NK-92 (cell line): ENCODE data around the gene MS4A13.
"Not testable (repeated sequence)": the region's sequence is repeated elsewhere in the genome, so short reads cannot be mapped to it uniquely, and the experiment has no call there.

Source experiments
- DNase-seq: peaks from one replicate; lab custom pipeline; 2025; ENCODE audit not compliant: unreplicated experiment; lab: John Stamatoyannopoulos, UW

The MS4A13 gene

GRCh38 chr11:60530454-60531100, 15.4 kb downstream of the MS4A13 start:
- no peak for DNase-seq

GRCh38 chr11:60532383-60532782, 17.2 kb downstream of the MS4A13 start:
- DNase-seq: not testable (repeated sequence)

GRCh38 chr11:60538627-60539026, 23.4 kb downstream of the MS4A13 start:
- not testable (repeated sequence) for DNase-seq

DNA sequence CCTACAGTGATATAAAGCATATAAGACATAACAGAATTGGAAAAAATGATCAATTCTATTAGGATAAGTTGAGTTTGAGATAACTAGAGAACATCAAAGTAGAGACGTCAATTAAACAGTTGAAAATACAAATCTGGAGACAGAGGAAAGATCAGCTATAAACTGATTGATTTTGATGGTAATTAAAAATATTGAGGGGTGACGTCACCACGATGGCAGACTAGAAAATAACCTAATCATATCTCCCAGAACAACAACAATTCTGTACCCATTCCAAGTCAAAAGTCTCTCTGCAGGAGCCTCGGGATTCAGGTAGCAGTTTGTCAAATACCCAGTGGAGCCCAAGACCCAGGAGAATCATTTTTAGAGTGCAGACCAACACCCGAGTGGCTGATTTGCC, 28.9 kb downstream of the MS4A13 start:
- no peak for DNase-seq

DNA sequence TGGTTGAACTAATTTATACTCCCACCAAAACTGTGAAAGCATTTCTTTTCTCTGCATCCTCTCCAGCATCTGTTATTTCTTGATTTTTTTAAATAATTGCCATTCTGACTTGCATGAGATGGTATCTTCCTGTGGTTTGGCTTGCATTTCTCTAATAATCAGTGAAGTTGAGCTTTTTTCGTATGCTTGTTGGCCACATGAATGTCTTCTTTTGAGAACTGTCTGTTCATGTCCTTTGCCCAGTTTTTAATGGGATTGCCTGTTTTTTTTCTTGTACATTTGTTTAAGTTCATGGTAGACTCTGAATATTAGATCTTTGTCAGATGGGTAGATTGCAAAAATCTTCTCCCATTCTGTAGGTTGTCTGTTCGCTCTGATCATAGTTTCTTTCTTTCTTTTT, 46.1 kb downstream of the MS4A13 start:
- no peak for DNase-seq

- DNase-seq: no peak
These were observed 48.5 kb downstream of the MS4A13 start for GRCh38 chr11:60563553-60564235.

DNA sequence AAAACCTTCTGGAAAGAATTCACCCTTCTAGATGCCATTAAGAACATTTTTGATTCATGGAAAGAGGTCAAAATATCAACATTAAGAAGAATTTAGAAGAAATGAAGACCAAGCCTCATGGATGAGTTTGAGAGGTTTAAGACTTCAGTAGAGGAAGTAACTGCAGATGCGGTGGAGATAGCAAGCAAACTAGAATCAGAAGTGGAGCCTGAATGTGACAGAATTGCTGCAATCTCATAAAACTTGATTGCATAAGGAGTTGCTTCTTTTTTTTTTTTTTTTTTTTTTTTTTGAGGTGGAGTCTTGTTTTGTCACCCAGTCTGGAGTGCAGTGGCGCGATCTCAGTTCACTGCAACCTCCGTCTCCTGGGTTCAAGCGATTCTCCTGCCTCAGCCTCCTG, 51.6 kb downstream of the MS4A13 start:
- no peak for DNase-seq

GRCh38 chr11:60570970-60571369, 55.8 kb downstream of the MS4A13 start:
- DNase-seq: no peak

DNA sequence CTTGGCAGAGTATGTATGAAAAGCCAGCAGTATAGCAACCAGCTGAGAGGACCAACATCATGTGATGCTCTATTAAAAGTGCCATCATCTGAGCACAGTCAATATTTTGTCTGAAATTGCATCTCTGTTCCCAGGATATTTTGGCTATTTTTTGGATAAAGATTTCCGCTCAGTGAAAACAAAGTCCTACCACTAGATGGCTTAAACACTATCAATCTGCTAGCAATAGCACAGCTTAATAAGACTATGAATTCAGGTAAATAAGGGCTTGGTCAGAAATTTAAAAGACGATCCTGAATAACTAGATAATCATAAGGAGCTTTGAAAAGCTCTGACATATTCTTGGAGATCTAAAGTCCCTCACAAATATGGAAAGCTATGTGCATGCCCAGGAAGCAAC, 74.4 kb downstream of the MS4A13 start:
- no peak for DNase-seq
